COR-L47 (cell line): ENCODE data around the gene GFRA4.

Experiments used
- DNase-seq: peaks from one replicate; lab custom pipeline; 2025; lab: John Stamatoyannopoulos, UW

The GFRA4 gene

GRCh38 chr20:3674447-3674846, 11.2 kb upstream of the GFRA4 start:
- no peak for DNase-seq

GRCh38 chr20:3673221-3674070, 10.2 kb upstream of the GFRA4 start:
- no peak for DNase-seq

GRCh38 chr20:3672547-3673171, 9.5 kb upstream of the GFRA4 start:
- DNase-seq: no peak

- no peak for DNase-seq
Observed at GRCh38 chr20:3671986-3672546, 8.9 kb upstream of the GFRA4 start.

- DNase-seq: no peak
Observed at GRCh38 chr20:3670945-3671344, 7.7 kb upstream of the GFRA4 start.

GRCh38 chr20:3670511-3670910, 7.3 kb upstream of the GFRA4 start:
- DNase-seq: no peak

- no peak for DNase-seq
Observed at GRCh38 chr20:3669710-3670367, 6.6 kb upstream of the GFRA4 start.

GRCh38 chr20:3667434-3668037, 4.3 kb upstream of the GFRA4 start:
- DNase-seq: no peak

GRCh38 chr20:3663858-3664257, 659 bp upstream of the GFRA4 start:
- no peak for DNase-seq

- no peak for DNase-seq
Observed at GRCh38 chr20:3661814-3662665, 1.2 kb downstream of the GFRA4 start.

- no peak for DNase-seq
Observed at GRCh38 chr20:3661060-3661813, 2.0 kb downstream of the GFRA4 start.

GRCh38 chr20:3660262-3661059, 2.7 kb downstream of the GFRA4 start:
- DNase-seq: peak; percentile 20

- no peak for DNase-seq
Observed at GRCh38 chr20:3659492-3660261, 3.5 kb downstream of the GFRA4 start.

- no peak for DNase-seq
Observed at GRCh38 chr20:3658716-3659491, 4.3 kb downstream of the GFRA4 start.

- DNase-seq: no peak
Observed at GRCh38 chr20:3658019-3658715, 5.0 kb downstream of the GFRA4 start.

GRCh38 chr20:3655131-3655405, 8.1 kb downstream of the GFRA4 start:
- DNase-seq: no peak

- DNase-seq: no peak
Observed at GRCh38 chr20:3654326-3655130, 8.7 kb downstream of the GFRA4 start.
